ENCODE measurements around the gene SNX7. TPM values are rescaled to one million over a fixed set of nuclear protein-coding genes. Genes with fewer than 3 reads are reported as not detected.

The SNX7 gene
- total RNA-seq, 1 donor from 2014 or later = 17.7 TPM

GRCh38 chr1:98681812-98682211 is 20.3 kb downstream of the SNX7 start:
- no peak overlapping the region for H3K27ac Mint-ChIP-seq
- no peaks in the 10 kb centered on the region for H3K9me3 Mint-ChIP-seq
- H3K4me1 Mint-ChIP-seq (ENCODE audit: unreplicated experiment) = peaks cover 3% of the 10 kb centered on the region
- H3K27me3 Mint-ChIP-seq = no peaks in the 10 kb centered on the region
- H3K36me3 Mint-ChIP-seq = peaks cover 10% of the 10 kb centered on the region
- DNase-seq (ENCODE audit: extremely low spot score, unreplicated experiment) = no peak
- no peak for TF ChIP-seq CTCF (conservative IDR thresholded peaks at IDR 0.05)
- no peak overlapping the region for H3K4me3 Mint-ChIP-seq

GRCh38 chr1:98688110-98688739 is 26.7 kb downstream of the SNX7 start:
- TF ChIP-seq CTCF (conservative IDR thresholded peaks at IDR 0.05) = no peak
- H3K27me3 Mint-ChIP-seq = no peaks in the 10 kb centered on the region
- no peak overlapping the region for H3K27ac Mint-ChIP-seq
- no peak overlapping the region for H3K4me3 Mint-ChIP-seq
- H3K9me3 Mint-ChIP-seq = no peaks in the 10 kb centered on the region
- H3K36me3 Mint-ChIP-seq = peaks cover 13% of the 10 kb centered on the region
- H3K4me1 Mint-ChIP-seq (ENCODE audit: unreplicated experiment) = no peaks in the 10 kb centered on the region
- DNase-seq (ENCODE audit: extremely low spot score, unreplicated experiment) = no peak

GRCh38 chr1:98690576-98690975 is 29.1 kb downstream of the SNX7 start:
- TF ChIP-seq CTCF (conservative IDR thresholded peaks at IDR 0.05) = no peak
- Mint-ChIP-seq H3K4me1 (ENCODE audit: unreplicated experiment) (no peaks in the 10 kb centered on the region), H3K4me3 (no peak overlapping the region), H3K27ac (no peak overlapping the region), H3K36me3 (peaks cover 13% of the 10 kb centered on the region), H3K27me3 (no peaks in the 10 kb centered on the region), H3K9me3 (no peaks in the 10 kb centered on the region)
- no peak for DNase-seq (ENCODE audit: extremely low spot score, unreplicated experiment)

DNA sequence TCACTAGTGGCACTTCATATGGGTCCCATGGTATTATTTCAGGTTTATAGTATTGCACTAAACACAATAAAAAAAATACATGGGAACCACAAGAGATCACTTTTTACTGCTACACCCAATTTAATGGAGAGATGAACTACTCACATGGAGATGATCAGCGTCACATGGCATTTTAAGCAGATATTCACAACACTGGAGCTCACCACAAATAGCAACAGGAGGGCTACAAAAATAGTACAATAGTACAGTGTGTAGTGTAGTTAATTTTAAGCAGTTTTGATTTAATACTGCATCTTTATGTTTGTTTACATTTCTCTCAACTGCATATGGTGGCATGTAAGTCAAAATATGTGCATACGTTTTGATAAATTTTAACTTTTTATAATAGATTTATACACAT is 31.0 kb downstream of the SNX7 start:
- Mint-ChIP-seq H3K9me3 (no peaks in the 10 kb centered on the region), H3K27ac (no peak overlapping the region), H3K27me3 (no peaks in the 10 kb centered on the region), H3K4me1 (ENCODE audit: unreplicated experiment) (no peaks in the 10 kb centered on the region), H3K4me3 (no peak overlapping the region), H3K36me3 (peaks cover 9% of the 10 kb centered on the region)
- DNase-seq (ENCODE audit: extremely low spot score, unreplicated experiment) = no peak
- no peak for TF ChIP-seq CTCF (conservative IDR thresholded peaks at IDR 0.05)

- H3K4me3 Mint-ChIP-seq = no peak overlapping the region
- no peak for DNase-seq (ENCODE audit: extremely low spot score, unreplicated experiment)
- no peaks in the 10 kb centered on the region for H3K9me3 Mint-ChIP-seq
- no peak for TF ChIP-seq CTCF (conservative IDR thresholded peaks at IDR 0.05)
- no peaks in the 10 kb centered on the region for H3K27me3 Mint-ChIP-seq
- no peaks in the 10 kb centered on the region for H3K4me1 Mint-ChIP-seq (ENCODE audit: unreplicated experiment)
- peaks cover 11% of the 10 kb centered on the region for H3K36me3 Mint-ChIP-seq
- no peak overlapping the region for H3K27ac Mint-ChIP-seq
These were observed 31.9 kb downstream of the SNX7 start for GRCh38 chr1:98693385-98693784.

- no peaks in the 10 kb centered on the region for H3K9me3 Mint-ChIP-seq
- H3K27me3 Mint-ChIP-seq = no peaks in the 10 kb centered on the region
- H3K36me3 Mint-ChIP-seq = peaks cover 9% of the 10 kb centered on the region
- DNase-seq (ENCODE audit: extremely low spot score, unreplicated experiment) = no peak
- H3K27ac Mint-ChIP-seq = no peak overlapping the region
- no peaks in the 10 kb centered on the region for H3K4me1 Mint-ChIP-seq (ENCODE audit: unreplicated experiment)
- TF ChIP-seq CTCF (conservative IDR thresholded peaks at IDR 0.05) = no peak
- H3K4me3 Mint-ChIP-seq = no peak overlapping the region
These were observed 34.6 kb downstream of the SNX7 start for GRCh38 chr1:98696077-98696476.
